Measurements from ENCODE around the gene PNMA6A.
"Not testable (repeated sequence)": the region's sequence is repeated elsewhere in the genome, so short reads cannot be mapped to it uniquely, and the experiment has no call there.

PNMA6A gene

DNA sequence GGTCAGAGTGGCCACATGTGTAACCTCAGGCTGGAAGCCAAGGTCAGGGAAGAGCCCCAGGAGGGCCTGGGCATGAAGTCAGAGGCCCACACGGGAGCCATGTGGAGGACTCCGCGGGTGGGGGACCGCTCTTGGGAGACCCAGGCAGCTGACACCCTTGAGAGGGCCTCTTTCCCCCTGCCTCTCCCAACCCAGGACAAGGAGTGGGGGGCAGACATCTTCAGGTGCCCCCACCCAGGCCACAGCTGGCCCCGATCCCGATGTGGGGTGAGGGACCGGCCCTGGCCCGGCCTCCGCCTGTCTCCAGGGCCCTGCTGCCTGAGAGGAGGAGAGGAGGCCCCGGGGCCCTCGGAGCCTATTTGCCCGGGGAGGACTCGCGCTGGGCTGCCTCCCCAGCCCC lies 3.1 kb downstream of the PNMA6A start:
- no peak for DNase-seq (ENCODE audit: low spot score)

DNA sequence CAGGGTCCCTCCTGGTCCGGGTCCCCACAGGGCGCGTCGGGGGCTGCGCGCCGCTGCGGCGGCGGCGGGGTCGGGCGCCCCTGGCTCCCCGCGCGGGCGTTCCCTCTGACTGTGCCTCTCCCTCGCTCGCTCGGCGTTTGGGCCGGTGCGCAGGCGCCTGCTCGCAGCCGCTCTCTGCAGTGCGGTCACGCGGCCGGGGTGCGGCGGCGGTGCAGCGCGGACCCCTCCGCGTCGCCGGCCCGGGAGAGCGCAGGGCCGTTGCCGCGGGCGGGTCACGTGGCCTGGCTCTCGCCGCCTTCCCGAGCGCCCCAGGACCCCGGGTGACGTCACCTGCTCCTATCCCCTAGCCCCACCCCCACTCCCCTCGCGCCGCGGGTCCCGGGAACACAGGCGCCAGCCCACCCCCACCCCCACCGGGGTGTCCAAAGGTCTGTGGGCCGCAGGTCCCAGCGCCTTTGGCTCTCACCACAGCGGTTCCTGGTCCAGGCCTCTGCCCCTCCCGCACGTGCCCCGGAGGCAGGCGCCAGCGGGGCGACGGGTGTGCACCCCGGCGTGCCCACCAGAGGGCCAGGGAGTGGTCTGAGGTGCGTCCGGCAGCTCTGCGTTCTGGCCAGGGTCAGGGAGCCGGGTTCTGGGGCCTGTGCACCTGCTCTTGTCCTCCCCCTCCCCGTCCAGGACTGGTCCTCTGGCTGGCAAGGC lies 5.3 kb downstream of the PNMA6A start:
- not testable (repeated sequence) for DNase-seq (ENCODE audit: low spot score)

DNA sequence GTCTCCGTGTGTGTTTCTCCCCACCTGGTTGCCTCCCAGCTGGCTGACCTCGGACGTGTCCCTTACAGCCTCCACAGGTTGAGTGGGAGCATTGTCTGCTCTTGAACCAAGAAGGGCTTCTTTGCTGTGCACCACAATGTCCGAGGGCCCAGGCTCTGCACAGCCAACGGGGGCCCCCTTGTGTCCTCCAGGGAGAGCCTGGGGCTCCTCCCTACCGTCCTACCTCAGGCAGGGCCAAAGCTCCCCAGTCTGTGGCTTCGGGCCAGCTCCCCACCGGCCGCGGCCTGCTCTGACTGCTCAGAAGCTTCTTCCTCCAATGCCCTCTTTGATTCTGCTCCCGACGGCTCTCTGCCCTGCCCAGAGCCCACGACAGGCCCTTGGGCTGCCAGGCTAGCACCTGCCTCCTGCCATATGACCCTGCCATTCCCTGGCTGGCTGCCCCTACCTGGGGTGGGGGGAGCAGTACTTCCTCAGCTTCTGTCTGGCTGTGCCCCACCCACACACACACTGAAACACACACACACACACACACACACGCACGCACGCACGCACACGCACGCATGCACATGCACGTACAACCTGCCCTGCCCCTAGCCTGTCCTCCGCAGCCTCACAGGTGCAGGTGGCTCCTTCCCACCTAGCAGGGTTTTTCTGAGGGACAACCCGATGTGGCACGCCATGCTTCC lies 11.1 kb downstream of the PNMA6A start:
- DNase-seq (ENCODE audit: low spot score) = not testable (repeated sequence)

DNA sequence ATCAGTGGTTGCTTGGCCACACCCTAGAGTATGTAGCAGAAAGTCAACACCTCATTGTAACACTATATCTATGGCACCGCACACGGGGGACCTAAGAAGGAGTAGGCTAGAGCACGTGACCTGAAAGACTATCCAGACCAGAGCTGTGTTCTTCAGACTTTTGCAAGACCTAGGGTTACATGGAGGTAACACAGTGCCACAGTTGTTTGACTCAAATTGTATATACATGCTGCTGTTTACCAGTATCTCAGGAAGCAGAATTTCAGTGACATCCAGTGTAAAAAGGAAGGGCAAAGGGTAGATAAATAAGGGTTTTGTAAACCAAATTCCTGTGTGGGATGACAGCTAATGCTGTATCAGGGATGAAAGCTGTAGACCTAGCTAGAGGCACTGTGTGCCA lies 30.2 kb downstream of the PNMA6A start:
- no peak for DNase-seq (ENCODE audit: low spot score)

DNA sequence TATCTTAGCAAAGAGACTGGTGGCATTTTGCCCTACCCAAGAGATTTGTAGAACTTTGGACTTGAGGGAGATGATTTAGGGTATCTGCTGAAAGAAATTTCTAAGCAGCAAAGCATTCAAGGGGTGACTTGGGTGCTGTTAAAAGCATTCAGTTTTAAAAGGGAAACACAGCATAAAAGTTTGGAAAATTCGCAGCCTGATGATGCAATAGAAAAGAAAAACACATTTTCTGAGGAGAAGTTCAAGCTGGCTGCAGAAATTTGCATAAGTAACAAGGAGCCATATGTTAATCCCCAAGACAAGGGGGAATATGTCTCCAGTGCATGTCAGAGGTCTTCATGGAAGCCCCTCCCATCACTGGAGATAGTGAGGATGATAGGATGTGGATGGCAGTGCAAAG lies 32.7 kb downstream of the PNMA6A start:
- DNase-seq (ENCODE audit: low spot score) = not testable (repeated sequence)

DNA sequence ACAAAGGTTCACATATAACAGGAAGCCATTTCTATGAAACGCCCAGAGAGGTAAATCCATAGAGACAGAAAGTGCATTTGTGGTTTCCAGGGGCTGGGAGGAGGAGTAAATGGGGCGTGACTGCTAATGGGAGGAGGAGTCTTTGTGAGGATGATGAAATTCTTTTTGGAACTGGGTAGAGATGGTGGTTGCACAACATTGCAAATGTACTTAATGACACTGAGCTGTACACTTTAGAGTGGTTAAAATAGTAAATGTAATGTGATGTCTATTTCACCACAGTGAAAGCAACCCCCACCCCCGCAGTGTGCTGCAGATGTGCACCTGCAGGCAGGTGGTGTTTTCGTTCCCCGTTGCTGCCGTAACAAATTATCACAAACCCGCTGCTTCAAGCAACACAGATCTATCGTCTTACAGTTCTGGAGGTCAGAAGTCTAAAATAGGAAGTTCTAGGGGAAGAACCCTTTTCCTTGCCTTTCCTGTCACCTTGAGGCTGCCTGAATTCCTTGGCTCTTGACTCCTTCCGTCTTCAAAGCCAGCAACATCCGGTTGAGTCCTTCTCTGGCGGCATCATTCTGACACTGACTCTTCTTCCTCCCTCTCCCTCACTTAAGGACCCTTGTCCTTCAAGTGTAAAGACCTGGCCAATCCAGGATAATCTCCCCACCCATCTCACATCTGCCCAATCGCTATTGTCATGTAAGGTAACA lies 34.0 kb downstream of the PNMA6A start:
- not testable (repeated sequence) for DNase-seq (ENCODE audit: low spot score)

DNA sequence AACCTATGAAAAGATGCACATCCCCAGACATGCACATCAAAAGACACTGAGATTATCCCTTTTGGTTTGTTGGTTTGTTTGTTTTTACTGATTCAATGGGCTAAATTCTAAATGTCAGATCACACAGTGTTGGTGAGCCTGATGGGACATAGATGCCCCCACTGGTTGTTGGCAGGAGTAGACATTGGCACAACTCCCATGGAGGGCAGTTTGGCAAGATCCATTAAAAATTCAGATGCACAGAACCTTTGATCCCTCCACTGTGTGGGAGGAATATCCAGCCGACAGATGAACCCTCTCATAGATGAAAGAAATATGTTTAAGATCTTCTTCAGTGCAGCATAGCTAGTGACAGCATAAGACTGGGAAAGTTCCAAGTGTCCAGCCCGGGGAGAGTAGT lies 38.5 kb downstream of the PNMA6A start:
- DNase-seq (ENCODE audit: low spot score) = not testable (repeated sequence)

DNA sequence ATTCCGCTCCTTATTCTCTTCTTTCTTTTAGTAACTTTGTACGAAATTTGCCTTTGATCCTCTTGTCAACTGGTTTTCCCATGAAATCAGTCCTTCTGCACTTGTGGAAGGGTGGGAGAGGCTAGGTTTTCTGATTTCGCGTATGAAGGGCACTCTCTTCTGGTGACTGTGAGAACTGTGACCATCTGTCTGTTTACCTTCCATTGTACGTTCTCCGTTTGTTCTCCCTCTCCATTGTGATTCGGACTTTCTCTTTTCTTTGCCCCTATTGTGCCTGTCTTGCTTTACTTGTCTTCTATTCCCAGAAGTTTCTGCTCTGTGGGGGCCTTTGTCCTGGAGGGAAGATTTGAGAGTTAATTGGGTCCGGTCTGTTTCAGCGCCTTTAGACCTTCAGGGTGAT lies 41.6 kb downstream of the PNMA6A start:
- not testable (repeated sequence) for DNase-seq (ENCODE audit: low spot score)

DNA sequence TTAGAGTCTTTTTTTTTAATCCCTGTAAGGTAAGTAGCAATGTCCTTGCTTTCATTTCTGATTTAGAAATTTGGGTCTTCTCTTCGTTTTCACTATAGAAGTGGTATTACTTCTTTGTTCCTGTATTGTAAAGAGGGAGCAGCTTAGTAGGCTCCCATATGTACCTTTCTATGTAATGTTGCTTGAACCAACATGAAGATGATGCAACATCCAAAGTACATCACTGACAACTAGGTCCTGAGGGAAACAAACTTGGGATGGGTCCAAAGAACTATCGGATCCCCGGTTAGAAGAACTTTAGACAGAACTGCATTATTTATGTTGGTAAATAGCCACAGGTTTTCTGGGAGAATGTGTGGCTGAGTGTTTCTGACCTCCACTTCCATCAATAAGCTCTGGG lies 45.5 kb downstream of the PNMA6A start:
- DNase-seq (ENCODE audit: low spot score) = not testable (repeated sequence)

DNA sequence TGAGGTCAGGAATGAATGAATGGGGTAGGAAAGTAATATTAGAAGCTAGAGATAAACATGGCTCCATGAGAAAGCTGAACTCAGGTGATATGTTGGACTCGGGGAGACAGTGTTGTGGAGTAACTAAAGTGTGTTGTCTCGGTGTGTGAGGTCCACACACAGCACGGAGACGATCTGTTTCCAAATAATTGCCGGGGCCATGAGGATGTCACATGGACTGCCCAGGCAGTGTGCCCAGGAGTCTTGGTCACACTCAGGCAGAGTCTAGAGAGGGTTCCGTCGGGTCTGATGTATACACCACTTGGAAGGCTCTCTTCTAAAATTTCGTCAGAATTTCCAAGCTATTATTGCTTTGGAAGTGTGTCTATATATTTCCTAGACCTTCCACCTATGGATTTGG lies 48.0 kb downstream of the PNMA6A start:
- DNase-seq (ENCODE audit: low spot score) = not testable (repeated sequence)

DNA sequence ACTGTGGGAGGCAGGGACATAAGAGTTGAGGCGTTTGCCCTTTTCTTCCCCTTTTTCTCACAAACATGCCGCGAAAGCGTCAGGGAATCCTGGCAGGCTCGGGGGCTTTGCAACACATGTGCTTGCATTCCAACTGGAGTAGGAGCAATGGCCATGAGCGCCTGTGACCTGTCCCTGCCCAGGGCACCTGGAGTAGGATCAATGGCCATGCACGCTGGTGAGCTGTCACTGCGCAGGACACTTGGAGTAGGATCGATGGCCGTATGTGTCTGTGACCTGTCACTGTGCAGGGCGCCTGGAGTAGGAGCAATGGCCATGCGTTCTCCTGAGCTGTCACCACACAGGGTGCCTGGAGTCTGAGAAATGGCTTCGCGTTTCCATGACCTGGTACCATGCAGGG lies 51.2 kb downstream of the PNMA6A start:
- DNase-seq (ENCODE audit: low spot score) = not testable (repeated sequence)

All from hematopoietic multipotent progenitor cell treated with erythropoietin and hydrocortisone succinate and interleukin-3 and kit ligand, for 17 days (in vitro differentiated cells).